Pons (tissue), 1 donor: ENCODE measurements around the gene VPS26B.
"Not testable (repeated sequence)": the region's sequence is repeated elsewhere in the genome, so short reads cannot be mapped to it uniquely, and the experiment has no call there.

Source experiments
- DNase-seq: peaks from one replicate; pipeline ENCODE4 v3.0.0-alpha.2; 2016; ENCODE audit warnings: low spot score

VPS26B gene

DNA sequence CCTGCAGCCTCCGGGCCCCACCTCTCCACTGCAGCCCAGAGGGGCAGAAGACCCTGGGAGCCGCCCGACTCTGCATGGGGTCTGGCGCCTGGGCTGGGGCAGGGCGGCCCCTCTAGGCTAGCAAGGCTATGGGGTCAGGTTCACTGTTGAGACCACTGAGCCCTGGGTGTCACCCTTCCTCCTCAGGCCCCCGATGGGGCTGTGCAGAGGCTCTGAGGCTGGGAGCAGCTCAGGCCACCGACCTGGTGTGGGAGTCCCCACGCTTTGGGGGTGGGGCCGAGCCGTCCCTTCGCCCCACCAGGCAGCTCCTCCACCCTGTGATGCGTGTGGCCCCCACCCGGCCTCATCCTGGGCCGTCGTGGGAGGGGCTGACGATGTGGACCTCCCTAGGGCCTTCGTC is 57.2 kb downstream of the VPS26B start:
- not testable (repeated sequence) for DNase-seq

DNA sequence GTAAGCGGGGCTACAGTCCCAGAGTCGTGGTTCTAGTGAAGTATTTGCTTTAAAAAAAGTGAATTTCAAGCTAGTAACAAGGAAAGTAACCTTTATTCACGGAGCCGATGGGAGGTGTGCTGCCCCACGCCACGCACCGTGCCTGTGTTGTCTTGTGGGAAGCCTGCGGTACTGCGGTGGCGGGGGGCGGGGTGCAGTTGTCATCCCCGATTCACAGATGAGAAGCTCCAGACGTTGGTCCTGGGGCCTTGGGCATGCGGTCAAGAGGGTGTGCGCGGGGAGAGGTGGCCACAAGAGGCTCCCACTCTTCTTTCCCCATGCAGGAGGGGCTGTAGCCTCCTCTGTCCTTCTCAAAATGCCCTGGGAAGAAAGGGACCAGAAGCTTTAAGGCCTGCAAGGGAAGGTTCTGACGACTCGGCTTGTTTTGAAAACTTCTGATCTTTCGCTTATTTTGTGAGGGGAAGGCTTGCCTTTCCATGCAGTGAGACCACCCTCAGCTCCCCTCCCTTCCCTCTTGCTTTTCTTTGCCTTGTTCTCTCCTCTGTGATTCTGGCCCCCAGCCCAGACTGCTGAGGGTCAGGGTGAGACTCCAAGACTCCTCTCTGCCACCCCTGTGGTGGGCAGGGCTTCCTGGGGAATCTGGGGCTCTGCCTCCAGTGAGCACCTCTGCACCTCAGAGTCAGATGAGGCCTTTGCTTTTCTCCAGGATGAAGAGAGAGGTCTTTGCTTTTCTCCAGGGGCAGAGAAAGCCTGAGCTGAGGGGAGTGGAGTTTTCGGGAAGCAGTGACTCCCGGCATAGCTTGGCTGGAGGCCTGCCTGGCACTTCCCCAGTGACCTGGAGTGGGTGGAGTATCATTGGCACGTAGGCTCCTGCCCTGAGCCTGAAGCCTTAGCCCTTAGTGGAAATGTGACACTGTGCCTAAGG is 57.9 kb downstream of the VPS26B start:
- DNase-seq, result no peak

DNA sequence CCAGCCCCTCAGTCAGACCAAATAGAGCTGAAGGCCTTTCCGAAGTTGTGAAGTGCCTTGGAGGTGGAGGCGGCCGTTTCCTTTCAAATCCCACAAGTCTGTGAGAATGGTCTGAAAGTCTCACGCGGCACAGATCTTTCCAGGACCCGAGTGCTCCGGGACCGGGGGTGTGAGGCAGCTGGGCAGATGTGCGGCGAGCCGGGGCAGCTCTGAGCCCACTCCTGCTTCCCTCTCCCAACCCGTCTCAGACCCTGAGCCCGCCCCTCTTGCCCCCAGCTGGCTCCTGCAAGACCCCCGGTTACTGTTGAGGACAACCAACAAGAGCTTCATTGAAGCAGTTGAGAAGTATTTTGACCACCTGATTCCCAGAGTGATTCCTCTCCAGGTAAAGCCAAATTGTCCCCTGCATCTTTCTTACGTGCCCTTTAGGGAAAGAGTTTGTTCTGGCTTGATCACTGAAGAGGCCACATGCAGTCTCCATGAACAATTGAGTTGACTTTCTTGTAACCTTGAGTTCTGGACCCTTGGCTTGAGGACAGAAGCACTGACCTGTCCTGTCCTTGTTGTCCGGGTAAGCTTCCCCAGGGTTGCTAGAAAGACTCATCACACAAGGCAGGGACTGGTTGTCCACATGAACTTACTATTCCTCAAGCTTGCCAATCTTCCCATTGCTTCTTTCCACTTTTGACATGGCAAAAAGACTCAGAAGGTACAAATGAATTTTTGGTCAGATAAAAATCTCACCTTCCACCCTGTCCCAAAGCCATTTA is 59.2 kb downstream of the VPS26B start:
- DNase-seq, result no peak

DNA sequence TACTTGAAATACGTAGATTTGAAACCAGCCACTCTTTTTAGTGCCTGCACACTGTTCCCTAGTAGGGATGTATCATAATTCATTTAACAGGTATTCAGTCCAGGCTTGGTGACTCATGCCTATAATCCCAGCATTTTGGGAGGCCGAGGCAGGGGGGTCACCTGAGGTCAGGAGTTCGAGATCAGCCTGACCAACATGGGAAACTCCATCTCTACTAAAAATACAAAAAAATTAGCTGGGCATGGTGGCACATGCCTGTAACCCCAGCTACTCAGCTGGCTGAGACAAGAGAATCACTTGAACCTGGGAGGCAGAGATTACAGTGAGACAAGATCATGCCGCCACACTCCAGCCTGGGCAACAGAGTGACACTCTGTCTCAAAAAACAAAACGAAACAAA is 59.9 kb downstream of the VPS26B start:
- not testable (repeated sequence) for DNase-seq

DNA sequence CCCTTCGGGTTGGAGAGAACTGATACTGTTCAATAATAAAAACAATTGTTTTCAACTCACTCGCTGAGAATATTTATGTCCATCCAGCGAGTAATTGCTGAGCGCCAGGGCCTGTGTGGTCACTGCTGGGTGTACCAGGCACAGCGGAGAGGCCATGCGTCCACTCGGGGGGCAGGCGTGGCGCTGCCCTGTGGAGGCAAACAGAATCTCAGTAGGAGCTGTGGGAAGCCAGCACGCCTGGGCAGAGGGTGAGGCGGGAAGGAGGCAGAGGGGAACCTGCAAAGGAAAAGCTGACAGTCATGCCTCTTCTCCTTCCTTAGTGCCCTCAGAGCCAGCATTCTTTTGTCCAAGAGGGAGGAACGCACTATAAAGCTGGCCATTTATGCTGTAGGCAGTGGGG is 63.1 kb downstream of the VPS26B start:
- no peak for DNase-seq

GRCh38 chr11:134288486-134288885 is 64.0 kb downstream of the VPS26B start:
- DNase-seq, result no peak

GRCh38 chr11:134289167-134289566 is 64.7 kb downstream of the VPS26B start:
- DNase-seq, result no peak

DNA sequence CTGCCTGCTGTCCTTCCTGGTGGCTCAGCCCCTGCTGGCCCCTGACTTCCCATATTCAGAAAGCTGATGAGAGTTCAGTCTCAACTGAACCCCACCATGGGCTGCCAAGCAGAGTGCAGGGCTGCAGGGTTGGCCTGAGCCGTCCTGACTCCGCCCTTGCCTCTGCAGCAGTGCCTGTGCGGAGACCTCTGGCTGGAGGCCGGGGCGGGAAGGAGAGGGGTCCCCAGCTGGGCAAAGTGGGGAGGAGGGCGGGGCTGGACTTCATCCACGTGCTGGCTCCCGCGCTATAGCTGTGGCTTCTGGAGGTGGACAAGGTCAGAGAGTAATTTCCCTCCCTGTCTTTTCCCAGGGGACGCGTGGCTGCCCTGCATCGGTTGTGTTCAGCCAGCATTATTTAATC is 65.3 kb downstream of the VPS26B start:
- DNase-seq, result no peak

DNA sequence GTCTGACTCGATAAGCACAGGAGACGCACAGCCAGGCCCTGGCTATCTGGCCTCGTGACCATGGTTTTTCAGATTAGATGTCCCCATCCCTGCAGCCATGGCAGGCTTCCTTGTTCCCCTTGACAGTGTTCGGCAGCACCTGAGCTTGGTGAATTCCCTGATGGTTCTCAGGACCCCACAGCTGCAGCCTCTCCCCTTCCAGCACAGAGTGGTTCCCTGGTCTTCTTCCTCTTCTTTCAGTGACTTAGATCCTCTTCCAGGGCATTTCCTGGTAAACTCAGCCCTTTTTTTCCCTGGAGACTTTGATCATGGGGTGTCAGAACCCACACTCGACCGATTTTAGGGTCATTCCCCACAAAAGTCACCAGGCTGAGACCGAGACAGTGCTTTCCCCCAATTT is 66.2 kb downstream of the VPS26B start:
- DNase-seq, result no peak

- DNase-seq, result no peak
Measured at GRCh38 chr11:134291196-134291595, 66.7 kb downstream of the VPS26B start.

GRCh38 chr11:134292661-134293060 is 68.2 kb downstream of the VPS26B start:
- DNase-seq, result no peak

DNA sequence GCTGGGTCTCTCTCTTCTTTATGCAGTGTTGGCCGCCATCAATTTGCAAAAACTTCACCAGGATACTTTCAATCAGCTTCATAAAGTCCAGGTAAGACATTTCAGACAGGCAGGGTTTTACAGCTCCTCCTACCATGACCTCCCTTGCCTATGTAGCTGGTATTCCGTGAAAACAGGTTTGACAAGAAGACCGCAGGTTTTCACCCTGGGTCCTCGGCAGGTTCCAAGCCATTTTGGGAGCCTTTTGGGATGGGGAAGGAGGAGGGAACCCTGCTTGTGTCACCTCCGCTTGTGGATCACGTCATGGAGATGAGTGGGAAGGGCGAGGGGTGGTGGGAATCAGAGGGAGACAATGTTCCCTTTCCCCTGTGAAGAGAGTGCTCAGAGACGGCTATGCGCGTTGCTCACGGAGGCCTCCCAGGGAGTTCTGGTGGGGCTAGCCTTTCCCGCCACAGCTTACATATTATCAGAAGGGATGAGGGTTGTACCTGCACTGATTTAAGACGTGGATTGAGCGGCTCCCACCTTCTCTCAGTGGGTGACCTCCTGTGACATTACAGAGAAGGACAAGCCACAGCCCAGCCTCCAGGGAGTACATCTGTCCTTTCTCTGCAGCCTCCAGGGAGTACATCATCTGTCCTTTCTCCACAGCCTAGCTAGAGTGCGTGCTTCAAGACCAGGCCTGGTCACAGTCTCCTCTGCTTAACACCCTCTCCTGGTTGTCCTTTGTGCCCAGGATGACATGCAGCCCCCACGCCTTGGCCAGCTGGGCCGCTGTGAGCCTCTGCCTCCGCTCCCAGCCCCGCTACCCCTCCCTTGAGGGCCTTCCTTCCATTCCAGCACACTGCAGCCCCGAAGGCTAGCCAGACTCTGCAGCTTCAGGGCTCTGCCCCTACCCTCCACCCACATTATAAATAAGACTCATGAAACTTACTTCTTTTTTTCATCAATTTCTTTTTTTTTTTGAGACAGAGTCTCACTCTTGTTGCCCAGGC is 68.9 kb downstream of the VPS26B start:
- DNase-seq, result no peak

DNA sequence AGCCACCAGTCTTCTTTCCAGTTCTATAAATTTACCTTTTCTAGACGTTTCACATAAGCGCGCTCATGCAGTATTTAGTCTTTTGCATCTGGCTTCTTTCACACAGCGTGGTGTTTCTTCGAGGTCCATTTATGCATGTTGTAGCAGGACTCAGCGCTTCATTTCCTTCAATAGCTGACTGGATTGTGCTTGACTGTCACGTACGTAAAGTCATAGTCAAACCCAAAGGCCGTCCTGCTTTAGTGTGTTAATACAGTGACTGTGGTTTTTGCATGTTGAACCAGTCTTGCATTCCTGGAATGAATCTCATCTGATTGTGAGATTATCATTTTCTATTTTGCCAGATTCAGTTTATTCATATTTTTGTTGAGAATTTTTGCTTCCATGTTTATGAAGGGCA is 70.2 kb downstream of the VPS26B start:
- no peak for DNase-seq
